ENCODE measurements around the gene OAT. TPM values are rescaled to one million over a fixed set of nuclear protein-coding genes. Genes with fewer than 3 reads are reported as not detected.

Gene OAT
- total and polyA plus RNA-seq, 4 donors, result 25.1 to 255 (median 69.1) TPM

DNA sequence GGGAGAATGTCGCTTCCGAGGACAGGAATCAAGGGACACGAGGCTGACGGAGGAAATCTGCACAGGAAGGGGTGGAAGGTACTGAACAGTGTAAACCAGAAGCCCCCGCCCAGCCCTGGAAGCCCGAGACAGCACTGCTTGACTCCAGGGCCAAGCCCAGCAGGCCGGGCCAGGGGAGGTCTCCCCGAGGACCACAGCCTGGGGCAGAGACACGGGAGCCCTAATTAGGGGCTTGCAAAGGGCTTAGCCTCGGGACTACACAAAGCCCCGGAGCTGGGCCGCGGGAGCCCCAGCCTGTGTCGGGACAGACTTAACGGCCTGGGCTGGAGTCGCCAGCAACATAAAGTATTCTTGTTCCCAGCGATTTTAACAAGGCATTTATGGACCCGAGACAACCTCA, 50.8 kb downstream of the OAT start:
- DNase-seq (ENCODE audit: low spot score), result no peak
- Histone ChIP-seq H3K4me3 (ENCODE audit: low read depth in 1 of 3, low read length in 3 of 3) (no peak overlapping the region), H3K27ac (ENCODE audit: low read depth in 1 of 2, low read length in 2 of 2) (no peak overlapping the region), H3K36me3 (ENCODE audit: control insufficient read depth in 4 of 4, insufficient read depth in 3 of 4, low read depth in 1 of 4, low read length in 3 of 4) (no peaks in the 10 kb centered on the region), H3K9ac (ENCODE audit: low read depth in 1 of 2, low read length in 2 of 2) (no peak overlapping the region), H3K4me1 (ENCODE audit: control insufficient read depth in 4 of 4, insufficient read depth in 4 of 4, low read length in 3 of 4) (no peaks in the 10 kb centered on the region), H3K27me3 (ENCODE audit: control insufficient read depth in 4 of 4, insufficient read depth in 4 of 4, low read length in 3 of 4) (no peaks in the 10 kb centered on the region), H3K9me3 (ENCODE audit: control insufficient read depth in 4 of 4, low read length in 3 of 4) (no peaks in the 10 kb centered on the region)
- WGBS, result 88% methylated on average over 18 of the region's 18 CpGs
- TF ChIP-seq ATF3 (IDR thresholded peaks at IDR 0.05) (no peak), HNF4G (IDR thresholded peaks at IDR 0.05) (no peak), GABPA (IDR thresholded peaks at IDR 0.05 in 1 of 2, conservative IDR thresholded peaks at IDR 0.05 in 1 of 2) (no peak), TAF1 (conservative IDR thresholded peaks at IDR 0.05) (no peak), NR2F2 (IDR thresholded peaks at IDR 0.05) (no peak), FOXA1 (IDR thresholded peaks at IDR 0.05) (no peak), REST (IDR thresholded peaks at IDR 0.05) (no peak), EGR1 (IDR thresholded peaks at IDR 0.05; ENCODE audit: low read depth in 2 of 2) (no peak)
- TF ChIP-seq, protein P1, sequence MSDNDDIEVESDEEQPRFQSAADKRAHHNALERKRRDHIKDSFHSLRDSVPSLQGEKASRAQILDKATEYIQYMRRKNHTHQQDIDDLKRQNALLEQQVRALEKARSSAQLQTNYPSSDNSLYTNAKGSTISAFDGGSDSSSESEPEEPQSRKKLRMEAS (IDR thresholded peaks at IDR 0.05), result no peak
- TF ChIP-seq, protein P2, sequence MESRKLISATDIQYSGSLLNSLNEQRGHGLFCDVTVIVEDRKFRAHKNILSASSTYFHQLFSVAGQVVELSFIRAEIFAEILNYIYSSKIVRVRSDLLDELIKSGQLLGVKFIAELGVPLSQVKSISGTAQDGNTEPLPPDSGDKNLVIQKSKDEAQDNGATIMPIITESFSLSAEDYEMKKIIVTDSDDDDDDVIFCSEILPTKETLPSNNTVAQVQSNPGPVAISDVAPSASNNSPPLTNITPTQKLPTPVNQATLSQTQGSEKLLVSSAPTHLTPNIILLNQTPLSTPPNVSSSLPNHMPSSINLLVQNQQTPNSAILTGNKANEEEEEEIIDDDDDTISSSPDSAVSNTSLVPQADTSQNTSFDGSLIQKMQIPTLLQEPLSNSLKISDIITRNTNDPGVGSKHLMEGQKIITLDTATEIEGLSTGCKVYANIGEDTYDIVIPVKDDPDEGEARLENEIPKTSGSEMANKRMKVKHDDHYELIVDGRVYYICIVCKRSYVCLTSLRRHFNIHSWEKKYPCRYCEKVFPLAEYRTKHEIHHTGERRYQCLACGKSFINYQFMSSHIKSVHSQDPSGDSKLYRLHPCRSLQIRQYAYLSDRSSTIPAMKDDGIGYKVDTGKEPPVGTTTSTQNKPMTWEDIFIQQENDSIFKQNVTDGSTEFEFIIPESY (IDR thresholded peaks at IDR 0.05), result no peak

GRCh38 chr10:124367414-124367813, 51.3 kb downstream of the OAT start:
- 97% methylated on average over 4 of the region's 4 CpGs for WGBS
- TF ChIP-seq RXRA (IDR thresholded peaks at IDR 0.05) (no peak), EGR1 (IDR thresholded peaks at IDR 0.05; ENCODE audit: low read depth in 2 of 2) (no peak), FOXA1 (IDR thresholded peaks at IDR 0.05) (no peak), REST (IDR thresholded peaks at IDR 0.05) (no peak), SP1 (IDR thresholded peaks at IDR 0.05) (no peak), NR2F2 (IDR thresholded peaks at IDR 0.05) (no peak)

More at GRCh38 chr10:124367414-124367813, 51.3 kb downstream of the OAT start:
- no peaks in the 10 kb centered on the region for H3K27me3 ChIP-seq (ENCODE audit: control insufficient read depth in 4 of 4, insufficient read depth in 4 of 4, low read length in 3 of 4)
- no peak overlapping the region for H3K27ac ChIP-seq (ENCODE audit: low read depth in 1 of 2, low read length in 2 of 2)
- H3K4me3 ChIP-seq (ENCODE audit: low read depth in 1 of 3, low read length in 3 of 3), result no peak overlapping the region
- DNase-seq (ENCODE audit: low spot score), result no peak
- no peaks in the 10 kb centered on the region for H3K9me3 ChIP-seq (ENCODE audit: control insufficient read depth in 4 of 4, low read length in 3 of 4)
- H3K4me1 ChIP-seq (ENCODE audit: control insufficient read depth in 4 of 4, insufficient read depth in 4 of 4, low read length in 3 of 4), result no peaks in the 10 kb centered on the region
- no peak overlapping the region for H3K9ac ChIP-seq (ENCODE audit: low read depth in 1 of 2, low read length in 2 of 2)
- no peaks in the 10 kb centered on the region for H3K36me3 ChIP-seq (ENCODE audit: control insufficient read depth in 4 of 4, insufficient read depth in 3 of 4, low read depth in 1 of 4, low read length in 3 of 4)
